ENCODE results near the gene ISLR. TPM values are rescaled to one million over a fixed set of nuclear protein-coding genes. Genes with fewer than 3 reads are reported as not detected.

The ISLR gene
- total and polyA plus RNA-seq, 4 donors, result 2.4 to 4.2 (median 3.5) TPM

GRCh38 chr15:74225928-74226327, 52.4 kb downstream of the ISLR start:
- H3K4me1 ChIP-seq (ENCODE audit: control insufficient read depth in 4 of 4, insufficient read depth in 4 of 4, low read length in 3 of 4), result no peaks in the 10 kb centered on the region
- H3K27ac ChIP-seq (ENCODE audit: low read depth in 1 of 2, low read length in 2 of 2), result no peak overlapping the region
- H3K9me3 ChIP-seq (ENCODE audit: control insufficient read depth in 4 of 4, low read length in 3 of 4), result no peaks in the 10 kb centered on the region
- H3K4me3 ChIP-seq (ENCODE audit: low read depth in 1 of 3, low read length in 3 of 3), result no peak overlapping the region
- DNase-seq (ENCODE audit: low spot score), result no peak
- no peak overlapping the region for H3K9ac ChIP-seq (ENCODE audit: low read depth in 1 of 2, low read length in 2 of 2)
- peaks cover 0 to 7% (median 2%) of the 10 kb centered on the region in 4 donors for H3K27me3 ChIP-seq (ENCODE audit: control insufficient read depth in 4 of 4, insufficient read depth in 4 of 4, low read length in 3 of 4)
- TF ChIP-seq GABPA (IDR thresholded peaks at IDR 0.05 in 1 of 2, conservative IDR thresholded peaks at IDR 0.05 in 1 of 2), result no peak
- TF ChIP-seq NR2F2 (IDR thresholded peaks at IDR 0.05), result no peak
- no peak for TF ChIP-seq MAX (IDR thresholded peaks at IDR 0.05)
- no peak for TF ChIP-seq CTCF (IDR thresholded peaks at IDR 0.05; ENCODE audit: low read depth, low read length, missing input control)
- TF ChIP-seq ZBTB33 (IDR thresholded peaks at IDR 0.05), result no peak
- no peak for TF ChIP-seq TAF1 (conservative IDR thresholded peaks at IDR 0.05)
- no peak for TF ChIP-seq FOXA1 (IDR thresholded peaks at IDR 0.05)
- no peak for TF ChIP-seq JUND (IDR thresholded peaks at IDR 0.05)
- no peak for TF ChIP-seq FOXA2 (IDR thresholded peaks at IDR 0.05)
- TF ChIP-seq RXRA (IDR thresholded peaks at IDR 0.05), result no peak
- no peak for TF ChIP-seq EGR1 (IDR thresholded peaks at IDR 0.05; ENCODE audit: low read depth in 2 of 2)
- TF ChIP-seq HNF4A (conservative IDR thresholded peaks at IDR 0.05), result no peak
- no peak for TF ChIP-seq HNF4G (IDR thresholded peaks at IDR 0.05)
- TF ChIP-seq YY1 (IDR thresholded peaks at IDR 0.05), result no peak
- no peak for TF ChIP-seq ATF3 (IDR thresholded peaks at IDR 0.05)
- TF ChIP-seq REST (IDR thresholded peaks at IDR 0.05), result no peak
- 77% methylated on average over 5 of the region's 5 CpGs for WGBS
- no peaks in the 10 kb centered on the region for H3K36me3 ChIP-seq (ENCODE audit: control insufficient read depth in 4 of 4, insufficient read depth in 3 of 4, low read depth in 1 of 4, low read length in 3 of 4)

Small RNA genes within 50 kb of the gene (small RNA-seq; reads per million reads assigned to genes)
- gene RF00017, result not detected

Other genes with a start within 250 kb of the ISLR start
- 1 to 10 TPM; 1.4 to 2.0 TPM for gene LOXL1, start 247.2 kb upstream of the ISLR start, total RNA-seq
- under 1 TPM in 1 of 2 donors, not detected in 1; 0.67 TPM for gene LOXL1, start 247.2 kb upstream of the ISLR start, polyA plus RNA-seq
- 1 to 10 TPM; 5.6 to 7.1 TPM for gene STOML1, start 181.4 kb upstream of the ISLR start, total RNA-seq
- 1 to 10 TPM; 5.4 to 9.4 TPM for gene STOML1, start 181.4 kb upstream of the ISLR start, polyA plus RNA-seq
- gene PML, start 179.0 kb upstream of the ISLR start, total RNA-seq, result 10 to 100 TPM; 12.4 to 15.2 TPM
- gene PML, start 179.0 kb upstream of the ISLR start, polyA plus RNA-seq, result 1 to 10 TPM; 8.2 to 9.2 TPM
- 1 to 10 TPM; 1.2 to 1.4 TPM for gene GOLGA6A, start 91.2 kb upstream of the ISLR start, total RNA-seq
- under 1 TPM; 0.06 to 0.08 TPM for gene GOLGA6A, start 91.2 kb upstream of the ISLR start, polyA plus RNA-seq
- gene ISLR2, start 43.1 kb upstream of the ISLR start, total RNA-seq, result not detected
- gene ISLR2, start 43.1 kb upstream of the ISLR start, polyA plus RNA-seq, result under 1 TPM in 1 of 2 donors, not detected in 1; 0.03 TPM
- 1 to 10 TPM in 1 of 2 donors, not detected in 1; 3.1 TPM for gene STRA6, start 29.1 kb downstream of the ISLR start, total RNA-seq
- gene STRA6, start 29.1 kb downstream of the ISLR start, polyA plus RNA-seq, result not detected
- not detected for gene CCDC33, start 62.6 kb downstream of the ISLR start, total RNA-seq
- not detected for gene CCDC33, start 62.6 kb downstream of the ISLR start, polyA plus RNA-seq
- gene CYP11A1, start 193.9 kb downstream of the ISLR start, total RNA-seq, result 1 to 10 TPM in 1 of 2 donors, under 1 TPM in 1; 0.47 to 2.3 TPM
- gene CYP11A1, start 193.9 kb downstream of the ISLR start, polyA plus RNA-seq, result 1 to 10 TPM; 1.5 to 2.2 TPM